H9 (cell line): ENCODE data around the gene NXPH1. TPM values are rescaled to one million over a fixed set of nuclear protein-coding genes. Genes with fewer than 3 reads are reported as not detected.

ENCODE experiments used
- DNase-seq: peaks from one replicate; pipeline ENCODE4 v3.0.0-alpha.2; 2017
- H2AFZ ChIP-seq: one replicate; pipeline ENCODE4 v1.6.1; 2013; ENCODE audit warnings: mild to moderate bottlenecking, low read length, control low read depth, moderate library complexity
- H2AK5ac ChIP-seq: 2 replicates; pipeline ENCODE4 v1.6.1; 2013; ENCODE audit warnings: low read length, control low read depth, mixed read lengths; ENCODE audit not compliant: insufficient read length
- H2BK120ac ChIP-seq: one replicate; pipeline ENCODE4 v1.6.1; 2013; ENCODE audit warnings: low read depth, mild to moderate bottlenecking, low read length, control low read depth, inconsistent platforms; ENCODE audit not compliant: poor library complexity, severe bottlenecking
- H2BK12ac ChIP-seq: 2 replicates; pipeline ENCODE4 v1.6.1; 2013; ENCODE audit warnings: low read length, control low read depth, mixed read lengths, low read depth; ENCODE audit not compliant: insufficient read length
- H2BK15ac ChIP-seq: 2 replicates; pipeline ENCODE4 v1.6.1; 2013; ENCODE audit warnings: low read depth, low read length, control low read depth
- H2BK20ac ChIP-seq: one replicate; pipeline ENCODE4 v1.6.1; 2013; ENCODE audit warnings: low read depth, mild to moderate bottlenecking, low read length, control low read depth, inconsistent platforms; ENCODE audit not compliant: poor library complexity, severe bottlenecking
- H2BK5ac ChIP-seq: 2 replicates; pipeline ENCODE4 v1.6.1; 2013; ENCODE audit warnings: low read length, control low read depth, mixed read lengths; ENCODE audit not compliant: insufficient read length
- H3K14ac ChIP-seq: 2 replicates; pipeline ENCODE4 v1.6.1; 2013; ENCODE audit warnings: low read length, control low read depth; ENCODE audit not compliant: insufficient read depth
- H3K18ac ChIP-seq: 2 replicates; pipeline ENCODE4 v1.6.1; 2013; ENCODE audit warnings: low read depth, mild to moderate bottlenecking, mixed read lengths, low read length, control low read depth; ENCODE audit not compliant: insufficient read length
- H3K23ac ChIP-seq: 2 replicates; pipeline ENCODE4 v1.6.1; 2013; ENCODE audit warnings: low read length, control low read depth, mixed read lengths, low read depth; ENCODE audit not compliant: insufficient read length
- H3K23me2 ChIP-seq: 2 replicates; pipeline ENCODE4 v1.6.1; 2013; ENCODE audit warnings: low read depth, mild to moderate bottlenecking, mixed read lengths, low read length, control low read depth; ENCODE audit not compliant: insufficient read length, poor library complexity, severe bottlenecking
- H3K27ac ChIP-seq: 2 replicates; pipeline ENCODE4 v1.5.1; 2013; ENCODE audit warnings: low read length, control low read depth, mixed read lengths, low read depth; ENCODE audit not compliant: insufficient read length
- H3K27me3 ChIP-seq: 2 replicates; pipeline ENCODE4 v1.6.1; 2013; ENCODE audit warnings: low read length, control low read depth, inconsistent platforms; ENCODE audit not compliant: insufficient read depth
- H3K4ac ChIP-seq: 2 replicates; pipeline ENCODE4 v1.6.1; 2013; ENCODE audit warnings: low read depth, mild to moderate bottlenecking, control low read depth, inconsistent platforms, low read length, moderate library complexity
- H3K4me1 ChIP-seq: 2 replicates; pipeline ENCODE4 v1.6.1; 2013; ENCODE audit warnings: low read length, control low read depth, inconsistent platforms; ENCODE audit not compliant: insufficient read depth
- H3K4me2 ChIP-seq: 2 replicates; pipeline ENCODE4 v1.6.1; 2013; ENCODE audit warnings: low read length, control low read depth, mixed read lengths; ENCODE audit not compliant: insufficient read length, insufficient read depth
- H3K56ac ChIP-seq: 2 replicates; pipeline ENCODE4 v1.6.1; 2013; ENCODE audit warnings: low read depth, mild to moderate bottlenecking, mixed read lengths, low read length, control low read depth; ENCODE audit not compliant: insufficient read length
- H3K79me1 ChIP-seq: 2 replicates; pipeline ENCODE4 v1.6.1; 2013; ENCODE audit warnings: low read depth, mild to moderate bottlenecking, moderate library complexity, low read length, control low read depth, inconsistent platforms; ENCODE audit not compliant: insufficient read depth, poor library complexity, severe bottlenecking
- H3K79me2 ChIP-seq: 2 replicates; pipeline ENCODE4 v1.6.1; 2013; ENCODE audit warnings: low read length, control low read depth, inconsistent platforms; ENCODE audit not compliant: insufficient read depth
- H3K9ac ChIP-seq: 2 replicates; pipeline ENCODE4 v1.6.1; 2013; ENCODE audit warnings: low read length, control low read depth, mixed read lengths; ENCODE audit not compliant: insufficient read length; ENCODE audit errors: extremely low read depth
- H3K9me3 ChIP-seq: one replicate; pipeline ENCODE4 v1.6.1; 2013; ENCODE audit warnings: low read depth, low read length, inconsistent platforms; ENCODE audit not compliant: control insufficient read depth
- H3T11ph ChIP-seq: one replicate; pipeline ENCODE4 v1.6.1; 2013; ENCODE audit warnings: mild to moderate bottlenecking, low read length, control low read depth, inconsistent platforms
- H4K20me1 ChIP-seq: one replicate; pipeline ENCODE4 v1.6.1; 2013; ENCODE audit not compliant: control insufficient read depth, insufficient read length, insufficient read depth
- H4K5ac ChIP-seq: 2 replicates; pipeline ENCODE4 v1.6.1; 2013; ENCODE audit warnings: low read depth, mild to moderate bottlenecking, mixed read lengths, low read length, control low read depth; ENCODE audit not compliant: insufficient read length
- H4K8ac ChIP-seq: replicated peaks from 2 replicates; pipeline ENCODE4 v1.6.1; 2013; ENCODE audit warnings: low read length, control low read depth, mixed read lengths, low read depth; ENCODE audit not compliant: insufficient read length
- H4K91ac ChIP-seq: 2 replicates; pipeline ENCODE4 v1.6.1; 2013; ENCODE audit warnings: low read depth, mild to moderate bottlenecking, moderate library complexity, mixed read lengths, low read length, control low read depth; ENCODE audit not compliant: insufficient read length
- H3K27ac Mint-ChIP-seq, 3 experiments: 2 replicates in 2 of 3; 3 replicates in 1 of 3; pipeline ENCODE4 v1.8.0; 2020 to 2021; ENCODE audit warnings: mixed read lengths in 3 of 3, mild to moderate bottlenecking in 1 of 3, moderate library complexity in 1 of 3
- H3K27me3 Mint-ChIP-seq: 2 replicates; pipeline ENCODE4 v1.8.0; 2021; ENCODE audit warnings: low read depth, mild to moderate bottlenecking, moderate library complexity, mixed read lengths
- H3K36me3 Mint-ChIP-seq, 3 experiments: 2 replicates in 2 of 3; 3 replicates in 1 of 3; pipeline ENCODE4 v1.8.0; 2020 to 2021; ENCODE audit warnings: low read depth in 3 of 3, mixed read lengths in 3 of 3; ENCODE audit not compliant: insufficient read depth in 1 of 3
- H3K4me1 Mint-ChIP-seq, 2 experiments: 2 replicates each; pipeline ENCODE4 v1.8.0; 2020; ENCODE audit warnings: mixed read lengths in 2 of 2
- H3K4me3 Mint-ChIP-seq, 2 experiments: 2 replicates in 1 of 2; 3 replicates in 1 of 2; pipeline ENCODE4 v1.8.0; 2020 to 2021; ENCODE audit warnings: mild to moderate bottlenecking in 2 of 2, mixed read lengths in 2 of 2, moderate library complexity in 1 of 2
- H3K9me3 Mint-ChIP-seq, 2 experiments: 2 replicates in 1 of 2; 3 replicates in 1 of 2; pipeline ENCODE4 v1.8.0; 2020; ENCODE audit warnings: mild to moderate bottlenecking in 2 of 2, mixed read lengths in 2 of 2, moderate library complexity in 1 of 2
- CTCF ChIP-seq: fragments of 200-600 bp; sonication (generic); conservative IDR thresholded peaks from 3 replicates; pipeline ENCODE4 v1.8.0; 2021; ENCODE audit warnings: antibody characterized with exemption, mild to moderate bottlenecking
- WGBS: extraction: QIAGEN DNeasy Blood & Tissue Kit; methylation state at CpG from one replicate; pipeline ENCODE4 v1.1.7; 2013; ENCODE audit warnings: missing lambda C conversion rate, low lambda C conversion rate, mixed read lengths; ENCODE audit not compliant: insufficient read length; ENCODE audit errors: extremely low coverage; 5-methylcytosine and 5-hydroxymethylcytosine counted together
- total RNA-seq: library from RNA; stranded (reverse); gene quantifications from 2 replicates; pipeline ENCODE4 v1.2.1, GENCODE V29; 2021

The NXPH1 gene
- total RNA-seq, 1 experiment from 2014 or later = 0.15 TPM

DNA sequence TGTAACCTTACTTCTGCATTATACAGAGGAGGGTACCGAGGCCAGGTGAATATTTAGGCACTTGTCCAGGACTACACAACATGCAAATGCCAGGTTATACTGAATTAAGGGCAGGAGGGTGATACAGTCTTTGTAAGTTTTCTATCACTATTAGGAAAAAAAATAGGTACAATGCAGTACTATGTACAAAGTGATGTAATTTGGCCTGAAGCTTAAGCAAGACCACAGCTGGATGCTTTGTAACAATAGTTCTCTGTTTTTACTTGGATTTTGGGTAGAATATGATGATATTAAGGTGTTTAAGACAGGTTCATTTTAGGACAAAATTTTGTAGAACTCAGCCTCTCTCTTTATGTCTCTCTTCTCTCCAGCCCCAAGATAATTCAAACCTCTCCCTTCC is 2.8 kb upstream of the NXPH1 start:
- no peak for DNase-seq
- no peak overlapping the region for H3K4me2 ChIP-seq
- H3K56ac ChIP-seq = no peak overlapping the region
- H3K23ac ChIP-seq = no peak overlapping the region
- H2BK5ac ChIP-seq = no peak overlapping the region
- H2AFZ ChIP-seq = no peak overlapping the region
- H4K5ac ChIP-seq = no peak overlapping the region
- H2BK15ac ChIP-seq = no peak overlapping the region
- no peak overlapping the region for H3K4ac ChIP-seq
- Mint-ChIP-seq H3K4me3 (no peak overlapping the region), H3K27ac (no peak overlapping the region), H3K27me3 (peaks cover 65% of the 10 kb centered on the region), H3K4me1 (peaks cover 21 to 22% of the 10 kb centered on the region in 2 experiments), H3K36me3 (no peaks in the 10 kb centered on the region), H3K9me3 (no peaks in the 10 kb centered on the region)
- no peaks in the 10 kb centered on the region for H3K79me1 ChIP-seq
- peaks cover 25% of the 10 kb centered on the region for H3K23me2 ChIP-seq
- H4K8ac ChIP-seq = no peak overlapping the region
- no peak overlapping the region for H3T11ph ChIP-seq
- H3K79me2 ChIP-seq = 0 out of 2 replicates have a peak, but pooled peaks cover 2% of the 10 kb centered on the region
- H2BK12ac ChIP-seq = no peak overlapping the region
- H4K20me1 ChIP-seq = no peaks in the 10 kb centered on the region
- TF ChIP-seq CTCF = no peak
- no peak overlapping the region for H3K14ac ChIP-seq
- H3K9me3 ChIP-seq = no peaks in the 10 kb centered on the region
- H3K27ac ChIP-seq = no peak overlapping the region
- H3K27me3 ChIP-seq = peaks cover 32% of the 10 kb centered on the region
- H2BK120ac ChIP-seq = no peak overlapping the region
- no peaks in the 10 kb centered on the region for H3K4me1 ChIP-seq
- no peak overlapping the region for H3K9ac ChIP-seq
- H4K91ac ChIP-seq = no peak overlapping the region
- no peak overlapping the region for H2AK5ac ChIP-seq
- H3K18ac ChIP-seq = no peak overlapping the region
- no CpG with 5 or more reads among the region's 1 CpG for WGBS
- no peak overlapping the region for H2BK20ac ChIP-seq
